Adipocyte (in vitro differentiated cells): ENCODE results near the gene DYNC1I2.

ENCODE experiments used
- DNase-seq: peaks from one replicate; pipeline ENCODE4 v3.0.0-alpha.2; 2015; ENCODE audit warnings: low read depth
- H3K27me3 ChIP-seq: replicated peaks from 2 replicates; pipeline ENCODE4 v1.7.0; 2013; ENCODE audit warnings: mild to moderate bottlenecking, low read length, moderate library complexity; ENCODE audit not compliant: control insufficient read depth, insufficient read depth
- H3K36me3 ChIP-seq: 2 replicates; pipeline ENCODE4 v1.7.0; 2013; ENCODE audit warnings: low read length, mild to moderate bottlenecking, moderate library complexity; ENCODE audit not compliant: control insufficient read depth, insufficient read depth, severe bottlenecking
- H3K4me1 ChIP-seq: 2 replicates; pipeline ENCODE4 v1.7.0; 2013; ENCODE audit warnings: mild to moderate bottlenecking, low read length, moderate library complexity; ENCODE audit not compliant: control insufficient read depth, insufficient read depth
- H3K4me3 ChIP-seq: 2 replicates; pipeline ENCODE4 v1.7.0; 2013; ENCODE audit warnings: mild to moderate bottlenecking, low read length, moderate library complexity
- H3K9ac ChIP-seq: 2 replicates; pipeline ENCODE4 v1.7.0; 2013; ENCODE audit warnings: mild to moderate bottlenecking, low read length, moderate library complexity
- H3K9me3 ChIP-seq: 2 replicates; pipeline ENCODE4 v1.7.0; 2013; ENCODE audit warnings: mild to moderate bottlenecking, low read length, moderate library complexity; ENCODE audit not compliant: control insufficient read depth

The DYNC1I2 gene

DNA sequence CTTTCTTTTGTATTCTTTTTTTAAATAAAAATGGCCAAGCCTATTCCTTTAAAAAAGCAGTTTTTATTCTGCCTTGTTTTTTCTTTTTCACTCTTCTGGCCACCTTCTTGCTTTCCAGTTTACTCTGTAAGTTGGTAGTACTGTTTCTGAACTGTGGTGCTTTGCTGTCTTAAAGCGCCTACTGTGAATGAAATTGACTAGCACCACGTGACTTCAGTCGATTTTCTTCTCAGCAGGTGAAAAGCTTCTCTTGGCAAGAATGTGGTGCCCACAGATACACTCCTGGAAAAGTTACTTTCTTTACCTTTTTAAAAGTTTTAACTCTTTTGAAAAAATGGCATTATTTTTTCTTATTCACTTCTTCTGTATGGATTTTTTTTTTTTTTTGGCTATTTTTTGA lies 32.4 kb downstream of the DYNC1I2 start:
- H3K9me3 ChIP-seq, result no peaks in the 10 kb centered on the region
- no peak for DNase-seq
- H3K4me1 ChIP-seq, result no peaks in the 10 kb centered on the region
- no peak overlapping the region for H3K4me3 ChIP-seq
- H3K27me3 ChIP-seq, result no peaks in the 10 kb centered on the region
- H3K9ac ChIP-seq, result no peak overlapping the region
- H3K36me3 ChIP-seq, result peaks cover 75% of the 10 kb centered on the region

DNA sequence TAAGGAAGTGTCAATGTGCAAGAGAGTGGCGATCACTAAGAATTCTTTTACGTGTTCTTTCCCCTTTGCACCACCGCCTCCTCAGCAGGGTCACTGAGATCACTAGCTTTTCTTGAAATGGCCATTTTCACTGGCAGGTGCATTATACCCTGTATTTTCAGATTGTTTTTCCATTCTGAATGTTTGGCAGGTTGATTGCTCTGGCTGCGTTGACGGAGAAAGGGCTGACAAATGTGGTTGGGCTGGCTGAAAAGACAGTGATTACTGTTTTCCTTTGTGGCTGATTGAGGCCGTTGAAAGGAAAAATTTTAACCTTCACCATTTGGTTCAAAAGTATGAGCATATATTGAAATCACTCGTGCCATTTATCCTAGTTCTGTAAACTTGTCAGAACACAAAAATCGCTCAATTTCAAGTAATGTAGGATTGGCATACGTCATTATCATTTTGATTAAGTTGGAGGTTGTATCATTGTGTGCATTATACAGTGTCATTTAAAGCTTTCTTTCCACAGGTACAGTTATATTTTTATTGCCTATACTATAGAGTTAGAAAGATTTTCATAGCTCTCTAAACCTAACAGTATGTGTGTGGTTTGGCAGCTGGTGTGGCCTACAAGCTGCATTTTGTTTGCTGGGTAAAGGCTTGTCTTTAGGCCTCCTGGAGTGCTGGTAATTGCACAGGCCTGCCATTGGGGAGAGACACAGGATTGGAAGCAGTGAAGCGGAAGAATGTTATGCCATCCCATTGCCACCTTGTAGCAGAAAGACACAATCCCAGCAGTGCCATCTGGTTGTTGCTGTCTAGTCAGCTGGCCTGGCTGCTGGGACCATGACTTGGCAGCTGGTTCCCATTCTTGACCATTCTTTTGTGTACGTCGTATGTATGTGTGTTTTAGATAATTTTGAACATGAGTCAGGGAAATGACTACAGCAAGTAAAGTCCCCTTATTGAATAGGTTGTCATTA lies 36.7 kb downstream of the DYNC1I2 start:
- H3K4me1 ChIP-seq, result peaks cover 4% of the 10 kb centered on the region
- no peaks in the 10 kb centered on the region for H3K9me3 ChIP-seq
- H3K27me3 ChIP-seq, result no peaks in the 10 kb centered on the region
- H3K36me3 ChIP-seq, result peaks cover 80% of the 10 kb centered on the region
- H3K9ac ChIP-seq, result no peak overlapping the region
- DNase-seq, result peak; percentile 32
- H3K4me3 ChIP-seq, result no peak overlapping the region

DNA sequence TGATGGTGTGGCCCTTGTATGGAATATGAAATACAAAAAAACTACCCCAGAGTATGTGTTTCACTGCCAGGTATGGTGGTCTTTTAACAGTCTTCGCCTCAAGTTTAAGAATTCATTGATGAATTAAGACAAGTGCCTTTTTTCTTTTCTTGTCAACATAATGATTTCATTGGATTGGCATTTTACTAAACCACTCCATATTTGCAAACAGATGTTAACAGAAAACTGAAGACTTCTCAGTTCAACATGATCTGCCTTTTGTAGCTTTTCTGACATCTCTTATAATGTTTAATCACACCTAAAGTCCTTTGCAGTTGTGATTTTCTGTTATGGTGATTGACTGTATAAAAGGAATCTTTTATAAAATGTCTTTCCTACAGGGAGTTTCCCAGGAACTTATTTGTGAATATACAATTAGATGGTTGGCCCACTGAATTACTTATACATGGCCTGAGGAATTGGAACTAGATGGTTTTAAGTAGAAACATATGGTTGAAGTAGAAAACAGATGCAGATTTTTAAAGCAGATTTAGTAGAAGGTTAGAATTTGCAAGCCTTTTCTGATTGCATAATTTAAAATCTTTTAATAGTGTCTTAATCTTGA lies 39.7 kb downstream of the DYNC1I2 start:
- Histone ChIP-seq H3K4me1 (peaks cover 4% of the 10 kb centered on the region), H3K9ac (no peak overlapping the region), H3K36me3 (peaks cover 80% of the 10 kb centered on the region), H3K4me3 (no peak overlapping the region), H3K27me3 (no peaks in the 10 kb centered on the region), H3K9me3 (no peaks in the 10 kb centered on the region)
- peak; percentile 76 for DNase-seq

DNA sequence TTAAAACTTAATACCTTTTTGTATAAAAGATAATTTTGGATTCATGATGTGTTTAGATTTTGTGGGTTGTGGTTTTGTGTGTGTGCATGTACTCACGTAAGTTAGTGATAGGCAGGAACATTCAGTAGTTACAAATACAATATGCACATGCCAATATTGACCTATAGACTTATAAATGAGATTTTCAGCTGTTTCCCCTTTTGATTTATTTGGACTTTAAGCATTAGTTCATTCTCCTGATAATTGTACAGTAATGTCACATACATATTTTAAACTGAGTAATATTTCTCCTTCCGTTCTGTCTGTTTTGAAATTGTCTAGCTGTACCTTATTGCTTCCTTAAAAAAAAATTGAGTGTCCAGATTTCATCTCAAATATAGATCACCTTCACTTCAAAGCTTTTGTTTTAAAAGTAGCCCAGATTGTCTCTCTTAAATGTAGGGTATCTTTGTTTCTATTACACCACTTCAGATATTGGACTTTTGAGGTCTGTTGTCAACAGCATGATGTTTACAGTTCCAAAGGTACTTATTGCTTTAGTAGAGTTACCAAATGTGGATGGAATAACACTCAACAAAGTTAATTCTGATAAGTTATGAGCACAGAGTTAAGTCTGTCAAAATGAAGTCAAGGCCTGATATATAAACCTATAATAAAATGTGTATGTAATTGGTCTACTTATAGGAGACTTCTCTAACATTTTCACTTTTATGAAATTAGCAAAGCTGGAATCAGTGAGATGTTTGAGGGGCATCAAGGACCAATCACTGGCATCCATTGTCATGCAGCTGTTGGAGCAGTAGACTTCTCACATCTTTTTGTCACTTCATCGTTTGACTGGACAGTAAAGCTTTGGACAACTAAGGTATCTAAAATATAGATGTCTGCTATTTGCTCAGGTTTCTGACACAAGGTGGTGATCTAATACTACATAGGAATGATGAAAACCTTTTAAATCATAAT lies 42.0 kb downstream of the DYNC1I2 start:
- Histone ChIP-seq H3K36me3 (peaks cover 91% of the 10 kb centered on the region), H3K9me3 (no peaks in the 10 kb centered on the region), H3K4me3 (no peak overlapping the region), H3K9ac (no peak overlapping the region), H3K27me3 (no peaks in the 10 kb centered on the region), H3K4me1 (peaks cover 4% of the 10 kb centered on the region)
- no peak for DNase-seq

DNA sequence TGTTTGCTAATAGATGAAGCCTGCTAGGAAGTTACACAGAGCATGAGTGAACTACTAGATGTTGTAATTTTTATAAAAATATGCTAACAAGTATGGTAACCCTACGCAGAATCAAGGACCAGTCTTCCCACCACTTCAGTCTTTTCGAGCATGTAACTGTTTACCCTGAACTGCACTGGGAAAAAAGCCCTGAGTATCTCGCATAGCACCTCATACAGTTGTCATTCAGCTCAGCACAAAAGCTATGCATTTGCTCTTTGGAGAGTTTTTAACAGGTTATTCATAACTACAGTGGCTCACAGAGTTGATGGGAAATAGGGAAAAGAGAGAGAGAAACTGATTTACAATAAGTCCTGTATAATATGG lies 42.7 kb downstream of the DYNC1I2 start:
- Histone ChIP-seq H3K4me1 (peaks cover 4% of the 10 kb centered on the region), H3K27me3 (no peaks in the 10 kb centered on the region), H3K4me3 (no peak overlapping the region), H3K9me3 (no peaks in the 10 kb centered on the region), H3K9ac (no peak overlapping the region), H3K36me3 (peaks cover 90% of the 10 kb centered on the region)
- no peak for DNase-seq

DNA sequence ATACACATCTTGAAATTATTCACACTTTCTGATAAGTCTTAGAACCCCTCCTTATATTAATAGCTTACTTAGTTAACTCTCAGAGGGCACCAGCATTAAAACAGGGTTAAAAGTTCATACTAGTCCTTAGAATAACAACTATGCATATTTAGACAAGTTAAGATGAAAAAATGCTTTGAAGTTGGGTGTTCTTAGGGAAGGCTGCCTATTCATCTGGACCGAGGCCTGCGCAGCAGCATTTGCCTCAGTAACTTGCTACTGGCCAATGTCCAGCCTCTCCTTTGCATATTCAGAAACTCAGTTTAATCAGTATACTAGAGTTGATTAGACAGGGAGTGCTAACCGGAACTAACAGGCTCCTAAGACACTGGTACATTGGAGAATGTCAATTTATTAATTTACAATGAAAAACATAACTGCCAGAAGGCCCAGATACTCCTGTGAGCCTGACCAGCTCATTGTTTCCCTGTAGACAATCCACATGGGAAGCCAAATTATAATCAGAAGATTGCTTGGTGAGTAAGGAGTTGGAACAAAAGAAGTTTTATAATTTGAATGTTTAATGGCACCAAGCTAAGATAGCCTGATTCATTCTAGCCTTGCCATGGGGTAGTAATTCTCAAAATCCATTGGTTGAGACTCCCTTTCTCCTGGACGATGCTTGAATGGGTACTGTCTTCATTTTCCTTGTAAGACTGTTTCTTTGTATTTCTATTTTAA lies 48.9 kb downstream of the DYNC1I2 start:
- Histone ChIP-seq H3K36me3 (peaks cover 80% of the 10 kb centered on the region), H3K27me3 (no peaks in the 10 kb centered on the region), H3K4me3 (no peak overlapping the region), H3K9me3 (no peaks in the 10 kb centered on the region), H3K4me1 (no peaks in the 10 kb centered on the region), H3K9ac (no peak overlapping the region)
- DNase-seq, result no peak

DNA sequence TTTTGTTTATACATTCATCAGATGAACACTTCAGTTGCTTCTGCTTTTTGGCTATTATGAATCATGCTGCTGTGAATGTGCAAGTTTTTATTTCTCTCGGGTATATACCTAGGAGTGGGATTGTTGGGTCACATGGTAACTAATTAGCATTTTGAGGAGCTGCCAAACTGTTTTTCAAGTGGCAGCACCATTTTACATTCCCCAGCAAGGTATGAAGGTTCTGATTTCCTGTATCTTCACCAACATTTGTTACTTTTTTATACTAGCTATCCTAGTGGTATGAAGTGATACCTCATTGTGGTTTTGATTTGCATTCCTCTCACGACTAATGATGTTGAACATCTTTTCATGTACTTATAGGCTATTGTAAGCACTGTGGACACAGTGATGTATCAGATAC lies 53.9 kb downstream of the DYNC1I2 start:
- peaks cover 78% of the 10 kb centered on the region for H3K36me3 ChIP-seq
- H3K9me3 ChIP-seq, result no peaks in the 10 kb centered on the region
- H3K27me3 ChIP-seq, result no peaks in the 10 kb centered on the region
- DNase-seq, result no peak
- no peaks in the 10 kb centered on the region for H3K4me1 ChIP-seq
- no peak overlapping the region for H3K4me3 ChIP-seq
- no peak overlapping the region for H3K9ac ChIP-seq

DNA sequence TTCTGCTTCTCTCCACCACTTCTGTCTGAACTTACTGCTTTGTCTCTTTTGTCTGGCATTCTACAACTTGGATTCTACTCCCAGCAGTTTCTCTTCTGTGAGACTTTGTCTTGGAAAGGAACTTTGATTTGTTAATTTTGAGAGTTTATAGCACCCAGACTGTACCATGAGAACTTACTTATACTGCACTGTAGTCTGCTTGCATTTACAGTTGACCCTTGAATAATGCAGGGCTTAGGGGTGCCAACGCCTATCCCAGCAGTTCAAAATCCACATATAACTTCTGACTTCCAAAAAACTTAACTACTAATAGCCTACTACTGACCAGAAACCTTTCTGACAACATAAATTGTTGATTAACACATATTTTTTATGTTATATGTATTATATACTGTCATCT lies 55.5 kb downstream of the DYNC1I2 start:
- Histone ChIP-seq H3K9ac (no peak overlapping the region), H3K9me3 (no peaks in the 10 kb centered on the region), H3K4me3 (no peak overlapping the region), H3K27me3 (no peaks in the 10 kb centered on the region), H3K36me3 (peaks cover 75% of the 10 kb centered on the region), H3K4me1 (no peaks in the 10 kb centered on the region)
- no peak for DNase-seq

DNA sequence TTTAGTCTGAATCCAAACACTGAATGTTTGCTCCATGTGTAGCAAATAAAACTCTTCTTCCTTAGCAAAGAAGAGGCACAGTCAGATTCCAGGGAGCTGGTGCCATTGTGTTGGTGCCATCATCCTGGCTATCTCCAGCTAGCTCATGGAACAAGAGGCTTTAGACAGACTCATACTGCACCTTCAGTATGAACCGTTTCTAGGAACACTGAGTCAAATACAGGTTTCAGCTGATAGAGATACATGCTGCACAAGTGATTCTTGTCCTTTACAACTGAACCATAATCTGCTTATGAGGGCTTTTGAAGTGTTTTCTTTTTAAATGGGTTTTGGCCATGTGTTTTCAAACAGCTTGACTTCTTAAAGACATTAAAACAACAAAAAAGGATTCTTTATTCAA lies 57.9 kb downstream of the DYNC1I2 start:
- no peak for DNase-seq
- H3K27me3 ChIP-seq, result no peaks in the 10 kb centered on the region
- no peaks in the 10 kb centered on the region for H3K4me1 ChIP-seq
- H3K9me3 ChIP-seq, result no peaks in the 10 kb centered on the region
- peaks cover 84% of the 10 kb centered on the region for H3K36me3 ChIP-seq
- no peak overlapping the region for H3K4me3 ChIP-seq
- no peak overlapping the region for H3K9ac ChIP-seq

DNA sequence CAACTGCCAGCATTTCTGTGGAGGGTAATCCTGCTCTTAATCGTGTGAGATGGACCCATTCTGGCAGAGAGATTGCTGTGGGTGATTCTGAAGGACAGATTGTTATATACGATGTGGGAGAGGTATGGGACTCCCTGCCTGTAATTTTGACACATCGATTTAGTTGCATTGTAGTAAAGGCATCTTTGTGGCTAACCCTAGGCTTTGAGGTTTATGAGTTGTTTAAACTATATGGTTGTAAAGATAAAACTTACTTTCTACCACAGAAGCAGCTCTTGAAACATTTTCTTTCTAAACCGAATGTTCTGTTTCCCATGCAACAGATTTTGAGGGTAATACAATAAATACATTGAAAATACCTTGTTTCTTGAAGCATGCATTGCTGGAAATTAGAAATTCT lies 58.5 kb downstream of the DYNC1I2 start:
- Histone ChIP-seq H3K9me3 (no peaks in the 10 kb centered on the region), H3K36me3 (peaks cover 86% of the 10 kb centered on the region), H3K9ac (no peak overlapping the region), H3K4me3 (no peak overlapping the region), H3K27me3 (no peaks in the 10 kb centered on the region), H3K4me1 (no peaks in the 10 kb centered on the region)
- DNase-seq, result no peak
